IPS-20b (cell line): ENCODE results near the gene SAC3D1.

Experiments
- H3K27ac ChIP-seq: one replicate; pipeline ENCODE4 v1.5.1; 2013; ENCODE audit warnings: low read length
- H3K27me3 ChIP-seq: 2 replicates; pipeline ENCODE4 v1.6.1; 2013; ENCODE audit warnings: mild to moderate bottlenecking, low read length, inconsistent platforms; ENCODE audit not compliant: insufficient read depth
- H3K36me3 ChIP-seq: 2 replicates; pipeline ENCODE4 v1.6.1; 2013; ENCODE audit warnings: low read depth, mild to moderate bottlenecking, inconsistent platforms, low read length, moderate library complexity; ENCODE audit not compliant: insufficient read depth
- H3K4me1 ChIP-seq: 2 replicates; pipeline ENCODE4 v1.6.1; 2013; ENCODE audit warnings: mild to moderate bottlenecking, control low read depth, inconsistent platforms, low read length, moderate library complexity; ENCODE audit not compliant: insufficient read depth
- H3K4me3 ChIP-seq: 2 replicates; pipeline ENCODE4 v1.5.1; 2013; ENCODE audit warnings: mild to moderate bottlenecking, low read length, inconsistent platforms
- H3K9ac ChIP-seq: 2 replicates; pipeline ENCODE4 v1.6.1; 2013; ENCODE audit warnings: low read depth, mild to moderate bottlenecking, inconsistent platforms, low read length, moderate library complexity
- H3K9me3 ChIP-seq: 2 replicates; pipeline ENCODE4 v1.6.1; 2013; ENCODE audit warnings: mild to moderate bottlenecking, low read depth, low read length, inconsistent platforms; ENCODE audit not compliant: insufficient read depth

SAC3D1 gene

DNA sequence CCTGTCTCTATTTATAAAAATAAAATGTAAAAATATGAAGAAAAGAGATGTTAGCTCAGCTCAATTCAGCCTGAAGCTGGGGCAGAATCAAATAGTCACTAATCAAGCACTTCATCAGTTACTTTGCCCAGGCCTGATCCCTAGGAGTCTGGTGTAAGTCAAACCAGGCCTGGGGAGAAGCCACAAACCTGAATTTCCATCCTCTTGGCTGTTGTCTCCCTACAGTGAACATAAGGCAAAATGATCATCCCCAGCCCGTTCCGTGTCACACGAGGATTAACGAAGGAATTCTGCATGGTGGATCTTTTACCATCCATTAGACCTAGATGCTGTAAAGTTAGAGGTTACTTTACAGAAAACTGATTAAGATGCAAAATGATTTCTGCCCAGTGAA is 23.8 kb downstream of the SAC3D1 start:
- Histone ChIP-seq H3K4me3 (no peak overlapping the region), H3K9ac (no peak overlapping the region), H3K27me3 (no peaks in the 10 kb centered on the region), H3K27ac (no peak overlapping the region), H3K4me1 (peaks cover 4% of the 10 kb centered on the region; the same call in 1 of the 2 replicates), H3K36me3 (no peaks in the 10 kb centered on the region), H3K9me3 (no peaks in the 10 kb centered on the region)

DNA sequence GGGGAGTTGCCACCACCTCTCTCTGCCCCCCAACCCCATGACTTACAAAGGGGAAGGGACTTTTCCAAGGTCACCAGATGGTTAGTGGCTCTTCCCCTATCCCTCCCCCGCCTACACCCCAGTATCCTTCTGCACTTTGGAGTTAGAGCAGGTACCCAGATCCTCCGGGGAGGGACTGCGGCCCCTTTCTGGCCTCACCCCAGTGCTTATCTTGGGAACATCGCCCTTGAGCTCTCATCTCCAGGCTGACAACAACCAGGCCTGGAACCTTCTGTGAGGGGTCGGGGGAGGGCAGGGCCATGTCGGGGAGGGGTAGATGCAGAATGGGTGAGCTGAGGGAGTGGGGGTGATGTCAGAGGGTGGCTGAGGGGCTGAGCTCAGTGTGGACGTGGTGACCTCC is 24.8 kb downstream of the SAC3D1 start:
- H3K9ac ChIP-seq = peak overlapping the region; percentile 60; the same call in 1 of the 2 replicates
- no peak overlapping the region for H3K4me3 ChIP-seq
- H3K9me3 ChIP-seq = no peaks in the 10 kb centered on the region

GRCh38 chr11:65066315-65066714 is 25.3 kb downstream of the SAC3D1 start:
- H3K27me3 ChIP-seq = no peaks in the 10 kb centered on the region
- H3K9me3 ChIP-seq = no peaks in the 10 kb centered on the region
- peak overlapping the region; percentile 48 for H3K27ac ChIP-seq
- peak overlapping the region; percentile 34; the same call in 1 of the 2 replicates for H3K4me3 ChIP-seq
- H3K36me3 ChIP-seq = no peaks in the 10 kb centered on the region
- H3K4me1 ChIP-seq = peaks cover 4% of the 10 kb centered on the region; the same call in 1 of the 2 replicates
- H3K9ac ChIP-seq = peak overlapping the region; percentile 60; the same call in 1 of the 2 replicates

More for the DNA sequence above, 24.8 kb downstream of the SAC3D1 start:
- peak overlapping the region; percentile 48 for H3K27ac ChIP-seq
- no peaks in the 10 kb centered on the region for H3K27me3 ChIP-seq
- no peaks in the 10 kb centered on the region for H3K36me3 ChIP-seq
- H3K4me1 ChIP-seq = peaks cover 4% of the 10 kb centered on the region; the same call in 1 of the 2 replicates

DNA sequence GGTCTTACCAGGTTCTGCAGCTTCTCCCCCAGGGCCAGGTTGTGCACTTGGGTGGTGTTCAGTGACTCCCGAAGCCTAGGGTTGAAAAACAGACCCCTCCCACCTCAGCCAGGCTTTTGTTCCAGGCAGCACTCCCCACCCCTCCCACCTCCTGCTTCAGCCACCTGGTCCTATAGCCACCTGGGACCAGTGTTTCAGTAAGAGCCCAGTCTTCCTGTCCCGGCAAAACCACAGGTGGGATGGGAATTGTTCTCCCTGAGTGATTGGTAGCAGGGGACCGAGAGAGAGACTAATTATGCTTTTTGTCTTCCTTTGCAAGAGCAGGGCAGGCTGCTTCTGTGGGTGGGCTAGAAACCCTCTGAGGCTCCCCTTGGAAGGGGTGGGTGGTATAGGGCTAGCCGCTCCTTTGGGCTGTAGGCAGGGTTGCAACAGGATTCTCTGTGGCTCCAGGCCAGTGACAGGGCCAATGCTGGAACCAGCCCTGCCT is 25.8 kb downstream of the SAC3D1 start:
- H3K9me3 ChIP-seq = no peaks in the 10 kb centered on the region
- peak overlapping the region; percentile 41 for H3K27ac ChIP-seq
- H3K9ac ChIP-seq = peak overlapping the region; percentile 60; the same call in 1 of the 2 replicates
- no peaks in the 10 kb centered on the region for H3K36me3 ChIP-seq
- H3K27me3 ChIP-seq = no peaks in the 10 kb centered on the region
- H3K4me3 ChIP-seq = peak overlapping the region; percentile 34; the same call in 1 of the 2 replicates
- peaks cover 4% of the 10 kb centered on the region; the same call in 1 of the 2 replicates for H3K4me1 ChIP-seq

DNA sequence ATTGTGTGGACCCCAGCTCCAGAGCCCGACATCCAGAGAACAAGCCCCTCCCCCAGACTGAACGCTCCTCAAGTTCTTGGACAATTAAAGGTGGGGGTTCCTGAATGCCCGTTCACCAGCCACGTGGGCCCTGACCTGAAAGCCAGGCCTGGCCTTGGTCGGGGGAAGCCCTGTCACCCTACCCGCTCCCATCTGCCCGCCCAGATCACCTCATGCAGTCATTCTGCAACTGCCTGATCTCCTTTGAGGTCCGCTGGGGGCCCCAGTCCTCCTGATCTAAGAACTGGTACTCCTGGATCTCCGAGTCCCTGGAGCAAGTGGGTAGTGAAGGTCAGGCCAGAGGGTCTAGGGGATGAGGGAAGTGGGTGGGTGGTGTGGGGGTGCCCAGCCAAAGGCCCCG is 26.4 kb downstream of the SAC3D1 start:
- Histone ChIP-seq H3K4me3 (no peak overlapping the region), H3K27ac (no peak overlapping the region), H3K9ac (peak overlapping the region; percentile 6; the same call in 1 of the 2 replicates), H3K4me1 (peaks cover 4% of the 10 kb centered on the region; the same call in 1 of the 2 replicates), H3K27me3 (no peaks in the 10 kb centered on the region), H3K9me3 (no peaks in the 10 kb centered on the region), H3K36me3 (no peaks in the 10 kb centered on the region)

GRCh38 chr11:65069217-65069616 is 28.2 kb downstream of the SAC3D1 start:
- H3K9me3 ChIP-seq = no peaks in the 10 kb centered on the region
- H3K4me1 ChIP-seq = peaks cover 4% of the 10 kb centered on the region; the same call in 1 of the 2 replicates
- H3K4me3 ChIP-seq = no peak overlapping the region
- H3K9ac ChIP-seq = no peak overlapping the region
- H3K27me3 ChIP-seq = no peaks in the 10 kb centered on the region
- no peaks in the 10 kb centered on the region for H3K36me3 ChIP-seq
- H3K27ac ChIP-seq = no peak overlapping the region

DNA sequence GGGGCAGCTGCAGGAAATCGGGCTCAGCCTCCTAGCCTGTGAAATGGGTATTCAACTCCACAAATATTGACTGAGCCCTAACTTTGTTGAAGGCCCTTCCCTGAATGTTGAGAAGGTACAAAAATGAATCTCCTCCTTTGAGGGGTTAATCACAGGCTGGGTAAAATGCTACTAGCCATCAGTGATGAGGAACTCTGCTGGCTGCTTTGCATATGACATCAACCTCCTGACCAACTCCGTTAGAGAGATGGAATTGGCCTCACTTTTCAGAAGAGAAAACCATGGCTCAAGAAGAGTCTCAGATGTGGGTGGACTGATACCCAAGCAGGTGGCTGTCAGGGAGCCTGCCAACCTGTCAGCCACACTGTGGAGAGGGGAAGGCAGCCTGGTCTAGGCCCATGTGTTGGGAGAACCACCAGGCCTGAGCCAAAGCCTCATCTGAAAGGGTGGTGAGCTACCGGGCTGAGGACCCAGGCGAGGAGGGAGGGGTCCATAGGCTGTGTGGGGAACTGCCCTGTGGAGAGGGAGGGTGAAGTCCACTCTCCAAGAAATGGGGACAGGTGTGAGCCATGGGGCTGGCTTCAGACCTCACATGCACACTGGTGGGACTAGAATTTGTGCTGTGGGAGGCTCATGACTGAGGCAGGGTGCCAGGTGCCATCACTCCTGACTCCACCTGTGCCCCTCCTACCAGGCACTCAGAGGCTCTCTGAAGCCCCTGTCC is 31.1 kb downstream of the SAC3D1 start:
- H3K4me1 ChIP-seq = no peaks in the 10 kb centered on the region; the same call in 1 of the 2 replicates
- peaks cover 16% of the 10 kb centered on the region for H3K36me3 ChIP-seq
- H3K27ac ChIP-seq = no peak overlapping the region
- no peak overlapping the region for H3K9ac ChIP-seq
- no peak overlapping the region for H3K4me3 ChIP-seq
- H3K9me3 ChIP-seq = no peaks in the 10 kb centered on the region
- no peaks in the 10 kb centered on the region for H3K27me3 ChIP-seq

DNA sequence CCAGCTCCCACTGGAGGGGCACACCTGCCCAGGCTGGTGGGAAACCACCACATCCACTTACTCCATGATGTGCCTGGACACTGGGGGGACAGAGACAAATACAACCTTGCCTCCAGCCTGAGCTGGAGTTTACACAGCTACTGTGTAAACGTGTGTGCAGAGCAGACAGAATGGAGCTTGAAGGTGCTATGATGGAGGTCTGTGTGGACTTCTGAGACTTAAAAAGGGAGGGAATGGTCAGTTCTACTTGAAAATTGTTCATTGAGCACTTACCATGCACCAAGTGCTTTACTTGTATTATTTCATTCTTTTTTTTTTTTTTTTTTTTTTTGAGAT is 31.6 kb downstream of the SAC3D1 start:
- H3K27me3 ChIP-seq = no peaks in the 10 kb centered on the region
- no peak overlapping the region for H3K9ac ChIP-seq
- no peak overlapping the region for H3K4me3 ChIP-seq
- H3K36me3 ChIP-seq = peaks cover 21% of the 10 kb centered on the region
- no peak overlapping the region for H3K27ac ChIP-seq
- H3K4me1 ChIP-seq = no peaks in the 10 kb centered on the region; the same call in 1 of the 2 replicates
- H3K9me3 ChIP-seq = no peaks in the 10 kb centered on the region

DNA sequence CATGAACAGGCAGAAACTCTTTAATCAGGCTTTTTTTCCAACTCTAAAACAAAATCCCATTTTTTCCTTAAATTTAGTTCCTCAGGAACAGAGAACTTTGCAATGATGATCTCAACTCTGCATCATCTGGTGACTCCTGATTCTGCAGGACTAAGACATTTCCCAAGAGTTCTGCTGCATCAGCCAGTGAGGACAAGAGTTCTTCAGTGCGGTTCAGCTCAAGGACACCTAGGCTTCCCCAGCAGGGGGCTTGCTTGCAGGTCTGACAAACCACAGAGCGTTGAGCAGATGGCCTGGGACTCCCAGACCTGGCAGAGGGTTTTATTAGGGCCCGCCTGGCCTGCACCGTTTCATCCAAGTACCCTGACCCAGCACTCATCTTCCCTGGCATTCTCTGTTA is 36.4 kb downstream of the SAC3D1 start:
- H3K36me3 ChIP-seq = peaks cover 66% of the 10 kb centered on the region

DNA sequence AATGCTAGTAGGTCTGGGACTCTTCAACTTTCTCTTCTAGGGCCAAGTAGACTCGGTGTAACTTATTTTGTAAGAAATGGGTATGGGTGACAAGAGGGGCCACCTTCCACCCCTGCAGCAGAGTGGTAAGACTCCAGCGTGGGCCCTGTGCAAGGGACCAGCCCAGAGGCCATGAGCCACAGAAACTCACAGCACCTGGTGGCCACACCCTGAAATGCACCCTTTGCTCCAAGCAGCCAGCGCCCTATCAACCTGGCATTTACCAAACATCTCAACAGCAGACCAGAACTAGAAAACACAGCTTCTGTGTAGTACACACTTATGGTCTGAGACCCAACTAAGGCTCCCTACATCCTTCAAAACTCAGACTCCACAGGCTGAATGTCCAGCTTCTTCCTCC is 37.1 kb downstream of the SAC3D1 start:
- Histone ChIP-seq H3K9ac (no peak overlapping the region), H3K27ac (no peak overlapping the region)

More for the DNA sequence above, 36.4 kb downstream of the SAC3D1 start:
- H3K9ac ChIP-seq = no peak overlapping the region
- H3K27ac ChIP-seq = no peak overlapping the region
- no peaks in the 10 kb centered on the region for H3K9me3 ChIP-seq
- no peak overlapping the region for H3K4me3 ChIP-seq
- H3K27me3 ChIP-seq = no peaks in the 10 kb centered on the region
- H3K4me1 ChIP-seq = no peaks in the 10 kb centered on the region

GRCh38 chr11:65078786-65079342 is 37.9 kb downstream of the SAC3D1 start:
- no peaks in the 10 kb centered on the region for H3K27me3 ChIP-seq
- no peaks in the 10 kb centered on the region for H3K9me3 ChIP-seq
- H3K9ac ChIP-seq = no peak overlapping the region
- peaks cover 71% of the 10 kb centered on the region for H3K36me3 ChIP-seq
- H3K4me1 ChIP-seq = peaks cover 6% of the 10 kb centered on the region
- no peak overlapping the region for H3K4me3 ChIP-seq
- H3K27ac ChIP-seq = no peak overlapping the region

More for the DNA sequence above, 37.1 kb downstream of the SAC3D1 start:
- Histone ChIP-seq H3K36me3 (peaks cover 71% of the 10 kb centered on the region), H3K9me3 (no peaks in the 10 kb centered on the region), H3K4me1 (peaks cover 6% of the 10 kb centered on the region), H3K4me3 (no peak overlapping the region), H3K27me3 (no peaks in the 10 kb centered on the region)
